Activated CD4-positive, alpha-beta T cell treated with anti-CD3 and anti-CD28 coated beads for 36 hours (primary cell): ENCODE measurements around the gene EVA1A. TPM values are rescaled to one million over a fixed set of nuclear protein-coding genes. Genes with fewer than 3 reads are reported as not detected.
A peak's percentile ranks its signal among the peaks of the same experiment; 100 is the strongest.

Experiments used
- ATAC-seq: fragments of 200-7000 bp; cut with Tn5 transposase; one replicate; pipeline ENCODE4 v1.10.0; 2021; ENCODE audit warnings: mild to moderate bottlenecking, moderate library complexity
- CTCF ChIA-PET: fragments of 350-600 bp; sonication (Branson Sonifier 250); formaldehyde crosslinking; loops from one replicate; lab custom pipeline; 2021; ENCODE audit warnings: antibody characterized with exemption; lab: Charles Lee
- POLR2A ChIA-PET: fragments of 350-600 bp; sonication (Branson Sonifier 250); formaldehyde crosslinking; loops from one replicate; lab custom pipeline; 2021; ENCODE audit warnings: antibody characterized with exemption, inconsistent platforms; lab: Charles Lee
- DNase-seq: peaks from one replicate; pipeline ENCODE4 v3.0.0-alpha.2; 2020
- H3K27ac Mint-ChIP-seq: one replicate; pipeline ENCODE4 v1.8.0; 2021; ENCODE audit warnings: mixed read lengths
- H3K27me3 Mint-ChIP-seq: one replicate; pipeline ENCODE4 v1.8.0; 2021; ENCODE audit warnings: mixed read lengths
- H3K36me3 Mint-ChIP-seq: one replicate; pipeline ENCODE4 v1.8.0; 2021; ENCODE audit warnings: low read depth, mixed read lengths
- H3K4me1 Mint-ChIP-seq: one replicate; pipeline ENCODE4 v1.8.0; 2021; ENCODE audit warnings: mixed read lengths
- H3K4me3 Mint-ChIP-seq: one replicate; pipeline ENCODE4 v1.8.0; 2021; ENCODE audit warnings: mild to moderate bottlenecking, moderate library complexity, mixed read lengths
- H3K9me3 Mint-ChIP-seq: one replicate; pipeline ENCODE4 v1.8.0; 2021; ENCODE audit warnings: low read depth, mixed read lengths
- intact Hi-C, 2 experiments: fragments of 100-400 bp; cut with DNase I in 1 of 2; cut with micrococcal nuclease in 1 of 2; formaldehyde crosslinking; loops; one replicate each; pipeline versions ENCODE4 v1.14.2 to v1.15.1; 2022 to 2024; cut with DNase I, micrococcal nuclease
- total RNA-seq, 2 experiments: library from RNA; stranded (reverse); gene quantifications; one replicate each; pipeline ENCODE4 v1.2.3, GENCODE V29; 2021

The EVA1A gene
- total RNA-seq, 2 experiments from 2014 or later = 0.11 TPM; not detected in 1

GRCh38 chr2:75551434-75551833 is 9.3 kb downstream of the EVA1A start:
- H3K36me3 Mint-ChIP-seq = no peaks in the 10 kb centered on the region

DNA sequence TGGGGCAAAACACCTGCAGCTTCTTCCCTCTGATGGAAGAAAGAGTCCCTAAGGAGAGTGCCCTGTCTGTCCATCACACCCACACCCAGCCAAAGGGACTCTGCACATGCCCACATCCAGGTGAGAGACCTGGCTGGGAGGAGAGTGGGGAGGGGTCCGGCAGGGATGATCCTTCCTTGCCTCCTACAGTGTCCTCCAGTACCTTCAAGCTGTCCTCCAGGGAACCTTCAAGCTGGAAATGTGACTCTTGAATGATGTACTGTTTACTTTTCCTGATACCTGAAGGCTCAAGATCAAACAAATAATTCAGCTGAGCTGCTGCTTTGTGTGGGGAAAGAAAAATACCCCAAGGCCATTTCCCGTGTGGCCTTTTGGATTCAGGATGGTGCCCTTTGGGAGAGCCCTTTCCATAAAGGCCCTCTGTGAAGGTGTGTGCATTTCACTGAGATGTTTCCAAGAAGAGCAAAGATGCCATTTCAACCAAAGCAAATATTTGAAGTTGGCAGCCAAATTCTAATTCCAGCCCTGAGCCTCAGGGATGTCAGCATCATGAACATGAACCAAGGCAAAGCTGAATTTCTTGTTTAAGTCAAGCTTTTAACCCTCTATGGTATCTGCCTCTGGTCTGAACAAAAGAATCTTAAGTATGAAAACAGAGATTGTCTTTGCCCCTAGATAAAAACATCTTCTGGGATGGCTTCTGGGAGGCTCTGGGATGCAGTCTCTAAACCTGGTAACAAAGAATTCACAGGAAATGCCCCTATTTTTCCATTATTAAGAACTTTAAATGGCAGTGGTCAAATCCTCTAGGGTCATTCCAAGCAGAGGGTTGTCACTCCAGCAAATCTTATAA is 11.1 kb downstream of the EVA1A start:
- ChIA-PET CTCF (no interaction called here), POLR2A (no interaction called here)
- ATAC-seq (no peak), DNase-seq (no peak)
- no peaks in the 10 kb centered on the region for H3K4me1 Mint-ChIP-seq
- H3K9me3 Mint-ChIP-seq = no peaks in the 10 kb centered on the region
- no peaks in the 10 kb centered on the region for H3K36me3 Mint-ChIP-seq
- intact Hi-C loops = no loop called here
- no peak overlapping the region for H3K27ac Mint-ChIP-seq
- H3K27me3 Mint-ChIP-seq = peaks cover 18% of the 10 kb centered on the region
- H3K4me3 Mint-ChIP-seq = no peak overlapping the region

More at GRCh38 chr2:75551434-75551833, 9.3 kb downstream of the EVA1A start:
- no peak for DNase-seq
- intact Hi-C loops = no loop called here
- POLR2A ChIA-PET = no interaction called here
- no peak for ATAC-seq
- H3K4me3 Mint-ChIP-seq = no peak overlapping the region
- CTCF ChIA-PET = interaction anchor here (0.5 to 0.8 kb wide), 3 partner anchors 58 to 158 kb away, joined by 3 to 4 read pairs (median 4); no protein-coding TSS in a partner anchor
- H3K27ac Mint-ChIP-seq = no peak overlapping the region
- no peaks in the 10 kb centered on the region for H3K4me1 Mint-ChIP-seq
- peaks cover 24% of the 10 kb centered on the region for H3K27me3 Mint-ChIP-seq
- H3K9me3 Mint-ChIP-seq = no peaks in the 10 kb centered on the region

GRCh38 chr2:75548036-75548573 is 12.6 kb downstream of the EVA1A start:
- no peak for ATAC-seq
- H3K36me3 Mint-ChIP-seq = no peaks in the 10 kb centered on the region
- H3K27ac Mint-ChIP-seq = no peak overlapping the region
- no peak overlapping the region for H3K4me3 Mint-ChIP-seq
- intact Hi-C loops = no loop called here
- H3K4me1 Mint-ChIP-seq = no peaks in the 10 kb centered on the region
- H3K9me3 Mint-ChIP-seq = no peaks in the 10 kb centered on the region
- peaks cover 17% of the 10 kb centered on the region for H3K27me3 Mint-ChIP-seq
- DNase-seq = peak; percentile 26
- ChIA-PET POLR2A (interaction anchor here (0.7 kb wide), 1 partner anchor 41 kb away, joined by 3 read pairs; no protein-coding TSS in a partner anchor), CTCF (no interaction called here)

DNA sequence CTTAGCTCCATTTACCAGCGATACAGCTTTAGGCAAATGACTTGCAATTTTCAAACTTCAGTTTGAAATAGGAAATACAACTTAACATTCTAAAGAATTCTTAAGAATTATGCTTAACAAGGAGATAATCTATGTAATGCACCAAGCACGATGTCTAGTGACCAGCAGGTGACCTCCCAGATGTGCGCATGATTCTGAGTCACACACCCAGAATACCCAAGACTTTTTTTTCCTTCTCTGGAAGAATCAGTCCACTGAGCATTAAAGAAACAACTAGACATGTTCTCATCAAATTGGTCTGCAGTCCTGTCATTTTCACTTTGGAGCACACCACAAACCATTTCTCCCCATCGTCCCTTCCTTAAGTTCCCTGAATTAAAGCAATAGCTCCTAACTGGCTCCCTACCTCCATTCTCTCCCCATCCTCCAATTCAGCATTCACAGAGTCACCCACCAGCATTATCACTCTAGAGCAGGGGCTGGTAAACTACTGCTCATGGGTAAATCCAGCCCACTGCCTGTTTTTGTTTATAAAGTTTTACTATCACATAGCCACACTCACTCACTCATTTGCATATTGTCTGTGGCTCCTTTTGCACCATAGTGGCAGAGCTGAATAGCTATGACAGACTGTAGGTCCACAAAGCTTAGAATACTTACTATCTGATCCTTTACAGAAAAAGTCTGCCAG is 13.2 kb downstream of the EVA1A start:
- ATAC-seq (no peak), DNase-seq (no peak)
- ChIA-PET POLR2A (interaction anchor here (0.7 kb wide), 1 partner anchor 42 kb away, joined by 3 read pairs; no protein-coding TSS in a partner anchor), CTCF (no interaction called here)
- Mint-ChIP-seq H3K27me3 (peaks cover 14% of the 10 kb centered on the region), H3K4me1 (no peaks in the 10 kb centered on the region), H3K27ac (no peak overlapping the region), H3K4me3 (no peak overlapping the region), H3K9me3 (no peaks in the 10 kb centered on the region), H3K36me3 (no peaks in the 10 kb centered on the region)
- intact Hi-C loops = no loop called here

DNA sequence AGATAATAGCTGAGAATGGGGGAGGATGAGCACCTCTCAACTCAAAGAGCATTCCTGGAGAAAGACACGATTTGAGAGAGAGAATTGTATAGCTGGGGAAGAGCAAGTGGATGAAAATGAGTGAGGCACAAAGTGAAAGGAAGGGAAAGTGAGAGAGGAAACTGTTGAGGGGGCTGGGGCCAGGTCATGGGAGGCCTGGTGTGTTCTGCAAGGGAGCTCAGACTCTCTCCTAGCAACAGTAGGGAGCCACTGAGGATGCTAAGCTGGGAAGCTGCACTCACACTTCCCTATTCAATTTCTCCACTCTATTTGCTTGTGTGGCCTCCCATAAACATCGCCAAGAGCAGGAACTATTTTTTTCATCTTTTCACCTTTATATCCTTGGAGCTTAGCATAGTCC is 14.8 kb downstream of the EVA1A start:
- CTCF ChIA-PET = interaction anchor here (0.6 kb wide), 1 partner anchor 370 kb away, joined by 3 read pairs; no protein-coding TSS in a partner anchor
- intact Hi-C loops = no loop called here
- no peak overlapping the region for H3K4me3 Mint-ChIP-seq
- POLR2A ChIA-PET = no interaction called here
- no peak for ATAC-seq
- no peaks in the 10 kb centered on the region for H3K9me3 Mint-ChIP-seq
- H3K36me3 Mint-ChIP-seq = no peaks in the 10 kb centered on the region
- DNase-seq = no peak
- no peaks in the 10 kb centered on the region for H3K4me1 Mint-ChIP-seq
- H3K27ac Mint-ChIP-seq = no peak overlapping the region
- H3K27me3 Mint-ChIP-seq = peaks cover 5% of the 10 kb centered on the region

- H3K4me3 Mint-ChIP-seq = no peak overlapping the region
- intact Hi-C loops = no loop called here
- DNase-seq (no peak), ATAC-seq (no peak)
- H3K4me1 Mint-ChIP-seq = no peaks in the 10 kb centered on the region
- H3K36me3 Mint-ChIP-seq = no peaks in the 10 kb centered on the region
- H3K9me3 Mint-ChIP-seq = no peaks in the 10 kb centered on the region
- CTCF ChIA-PET = interaction anchor here (0.6 kb wide), 1 partner anchor 370 kb away, joined by 3 read pairs; no protein-coding TSS in a partner anchor
- peaks cover 5% of the 10 kb centered on the region for H3K27me3 Mint-ChIP-seq
- H3K27ac Mint-ChIP-seq = no peak overlapping the region
- POLR2A ChIA-PET = no interaction called here
Observed at GRCh38 chr2:75545387-75545786, 15.4 kb downstream of the EVA1A start.

GRCh38 chr2:75543446-75543845 is 17.3 kb downstream of the EVA1A start:
- ChIA-PET CTCF (no interaction called here), POLR2A (no interaction called here)
- no peak for DNase-seq
- H3K9me3 Mint-ChIP-seq = no peaks in the 10 kb centered on the region
- intact Hi-C loops = no loop called here
- no peaks in the 10 kb centered on the region for H3K36me3 Mint-ChIP-seq
- H3K27ac Mint-ChIP-seq = no peak overlapping the region
- H3K4me1 Mint-ChIP-seq = no peaks in the 10 kb centered on the region
- no peak for ATAC-seq
- no peak overlapping the region for H3K4me3 Mint-ChIP-seq
- peaks cover 4% of the 10 kb centered on the region for H3K27me3 Mint-ChIP-seq

GRCh38 chr2:75541430-75541829 is 19.3 kb downstream of the EVA1A start:
- no peak for DNase-seq
- intact Hi-C loops = no loop called here
- CTCF ChIA-PET = no interaction called here
- H3K4me1 Mint-ChIP-seq = no peaks in the 10 kb centered on the region
- no peak overlapping the region for H3K4me3 Mint-ChIP-seq
- no peaks in the 10 kb centered on the region for H3K9me3 Mint-ChIP-seq
- no peak for ATAC-seq
- POLR2A ChIA-PET = no interaction called here
- H3K27ac Mint-ChIP-seq = no peak overlapping the region
- H3K27me3 Mint-ChIP-seq = peaks cover 6% of the 10 kb centered on the region
- no peaks in the 10 kb centered on the region for H3K36me3 Mint-ChIP-seq

- H3K4me3 Mint-ChIP-seq = no peak overlapping the region
- H3K4me1 Mint-ChIP-seq = no peaks in the 10 kb centered on the region
- H3K9me3 Mint-ChIP-seq = no peaks in the 10 kb centered on the region
- no peak for DNase-seq
- peaks cover 6% of the 10 kb centered on the region for H3K27me3 Mint-ChIP-seq
- ATAC-seq = no peak
- H3K36me3 Mint-ChIP-seq = no peaks in the 10 kb centered on the region
- CTCF ChIA-PET = no interaction called here
- no peak overlapping the region for H3K27ac Mint-ChIP-seq
- intact Hi-C loops = no loop called here
- POLR2A ChIA-PET = no interaction called here
Observed at GRCh38 chr2:75540994-75541393, 19.7 kb downstream of the EVA1A start.

DNA sequence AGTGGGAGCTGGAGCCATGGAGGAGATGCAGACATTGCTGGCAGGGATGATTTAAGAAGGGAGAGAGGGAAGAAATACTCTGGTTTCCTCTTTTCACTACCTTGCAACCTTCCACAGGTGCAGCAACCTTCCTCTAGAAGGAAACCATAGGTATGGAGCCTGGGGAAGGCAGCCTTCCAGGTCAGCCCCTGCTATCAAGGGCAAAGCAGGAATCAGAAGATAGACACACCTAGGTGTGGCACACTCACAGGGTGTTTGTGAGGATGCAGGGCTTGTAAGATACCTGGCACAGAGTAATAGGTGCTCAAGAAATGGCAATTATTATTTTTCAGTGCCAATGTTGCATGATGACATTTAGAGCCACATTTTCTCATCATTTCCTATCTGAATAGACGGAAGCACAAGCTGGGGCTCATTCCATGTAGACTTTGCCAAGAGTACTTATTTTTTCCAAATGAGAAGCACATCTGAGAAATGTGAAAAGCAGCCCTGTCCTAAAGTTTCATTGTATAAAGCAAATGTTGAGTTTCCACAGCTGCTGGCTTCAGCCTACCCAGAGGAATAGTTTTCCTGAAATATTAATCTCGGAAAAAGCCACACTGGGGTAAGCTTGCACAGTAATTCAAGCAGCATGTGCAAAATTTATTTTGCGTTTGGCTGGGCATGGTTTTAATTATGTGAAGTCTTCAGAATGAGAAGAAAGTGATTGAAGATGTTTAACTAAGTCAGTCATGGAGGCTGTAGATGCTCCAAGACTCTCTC is 20.6 kb downstream of the EVA1A start:
- Mint-ChIP-seq H3K27ac (no peak overlapping the region), H3K4me1 (no peaks in the 10 kb centered on the region), H3K4me3 (no peak overlapping the region), H3K36me3 (no peaks in the 10 kb centered on the region), H3K27me3 (peaks cover 10% of the 10 kb centered on the region), H3K9me3 (no peaks in the 10 kb centered on the region)
- ChIA-PET CTCF (no interaction called here), POLR2A (no interaction called here)
- intact Hi-C loops = no loop called here
- ATAC-seq (no peak), DNase-seq (no peak)
